ENCODE data around the gene SLC1A3.

GRCh38 chr5:36630201-36631145 is 24.1 kb downstream of the SLC1A3 start:
- TF ChIP-seq, protein P1, sequence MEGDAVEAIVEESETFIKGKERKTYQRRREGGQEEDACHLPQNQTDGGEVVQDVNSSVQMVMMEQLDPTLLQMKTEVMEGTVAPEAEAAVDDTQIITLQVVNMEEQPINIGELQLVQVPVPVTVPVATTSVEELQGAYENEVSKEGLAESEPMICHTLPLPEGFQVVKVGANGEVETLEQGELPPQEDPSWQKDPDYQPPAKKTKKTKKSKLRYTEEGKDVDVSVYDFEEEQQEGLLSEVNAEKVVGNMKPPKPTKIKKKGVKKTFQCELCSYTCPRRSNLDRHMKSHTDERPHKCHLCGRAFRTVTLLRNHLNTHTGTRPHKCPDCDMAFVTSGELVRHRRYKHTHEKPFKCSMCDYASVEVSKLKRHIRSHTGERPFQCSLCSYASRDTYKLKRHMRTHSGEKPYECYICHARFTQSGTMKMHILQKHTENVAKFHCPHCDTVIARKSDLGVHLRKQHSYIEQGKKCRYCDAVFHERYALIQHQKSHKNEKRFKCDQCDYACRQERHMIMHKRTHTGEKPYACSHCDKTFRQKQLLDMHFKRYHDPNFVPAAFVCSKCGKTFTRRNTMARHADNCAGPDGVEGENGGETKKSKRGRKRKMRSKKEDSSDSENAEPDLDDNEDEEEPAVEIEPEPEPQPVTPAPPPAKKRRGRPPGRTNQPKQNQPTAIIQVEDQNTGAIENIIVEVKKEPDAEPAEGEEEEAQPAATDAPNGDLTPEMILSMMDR (IDR thresholded peaks at IDR 0.05): no peak
- TF ChIP-seq POLR2A (IDR thresholded peaks at IDR 0.05): no peak

All from uterus (tissue), 2 donors.